HTR-8/SVneo (cell line): ENCODE data around the gene ATXN10.
"Not testable (repeated sequence)": the region's sequence is repeated elsewhere in the genome, so short reads cannot be mapped to it uniquely, and the experiment has no call there.

Experiments used
- DNase-seq: peaks from one replicate; pipeline ENCODE4 v3.0.0; 2011; ENCODE audit warnings: low spot score, mixed read lengths; ENCODE audit not compliant: insufficient read length
- FAIRE-seq: peaks from 2 replicates; lab custom pipeline; 2011; peaks lifted over from hg19 to GRCh38; lab: Jason Lieb, UNC

ATXN10 gene

GRCh38 chr22:45640941-45641621 lies 30.6 kb upstream of the ATXN10 start:
- FAIRE-seq, result no peak

GRCh38 chr22:45642986-45643385 lies 28.6 kb upstream of the ATXN10 start:
- no peak for DNase-seq
- FAIRE-seq, result no peak

More at GRCh38 chr22:45640941-45641621, 30.6 kb upstream of the ATXN10 start:
- DNase-seq, result no peak

DNA sequence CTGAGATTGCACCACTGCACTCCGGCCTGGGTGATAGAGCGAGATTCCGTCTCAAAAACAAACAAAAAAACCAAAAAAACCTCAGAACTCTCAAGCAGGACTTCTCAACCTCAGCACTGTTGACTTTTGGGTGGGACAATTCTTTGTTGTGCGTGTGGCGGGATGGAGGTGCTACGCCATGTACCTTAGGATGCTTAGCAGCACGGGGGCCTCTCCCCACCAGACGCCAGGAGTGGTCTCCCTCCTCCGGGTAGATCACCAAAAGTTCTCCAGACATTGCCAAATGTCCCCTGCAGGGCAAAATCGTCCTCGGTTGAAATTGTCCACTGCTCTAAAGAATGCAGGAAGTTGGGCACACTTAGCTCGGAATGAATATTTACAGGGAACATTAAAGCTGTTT lies 26.9 kb upstream of the ATXN10 start:
- no peak for DNase-seq
- FAIRE-seq, result no peak

- FAIRE-seq (no peak), DNase-seq (no peak)
These were observed 26.5 kb upstream of the ATXN10 start for GRCh38 chr22:45645150-45645525.

DNA sequence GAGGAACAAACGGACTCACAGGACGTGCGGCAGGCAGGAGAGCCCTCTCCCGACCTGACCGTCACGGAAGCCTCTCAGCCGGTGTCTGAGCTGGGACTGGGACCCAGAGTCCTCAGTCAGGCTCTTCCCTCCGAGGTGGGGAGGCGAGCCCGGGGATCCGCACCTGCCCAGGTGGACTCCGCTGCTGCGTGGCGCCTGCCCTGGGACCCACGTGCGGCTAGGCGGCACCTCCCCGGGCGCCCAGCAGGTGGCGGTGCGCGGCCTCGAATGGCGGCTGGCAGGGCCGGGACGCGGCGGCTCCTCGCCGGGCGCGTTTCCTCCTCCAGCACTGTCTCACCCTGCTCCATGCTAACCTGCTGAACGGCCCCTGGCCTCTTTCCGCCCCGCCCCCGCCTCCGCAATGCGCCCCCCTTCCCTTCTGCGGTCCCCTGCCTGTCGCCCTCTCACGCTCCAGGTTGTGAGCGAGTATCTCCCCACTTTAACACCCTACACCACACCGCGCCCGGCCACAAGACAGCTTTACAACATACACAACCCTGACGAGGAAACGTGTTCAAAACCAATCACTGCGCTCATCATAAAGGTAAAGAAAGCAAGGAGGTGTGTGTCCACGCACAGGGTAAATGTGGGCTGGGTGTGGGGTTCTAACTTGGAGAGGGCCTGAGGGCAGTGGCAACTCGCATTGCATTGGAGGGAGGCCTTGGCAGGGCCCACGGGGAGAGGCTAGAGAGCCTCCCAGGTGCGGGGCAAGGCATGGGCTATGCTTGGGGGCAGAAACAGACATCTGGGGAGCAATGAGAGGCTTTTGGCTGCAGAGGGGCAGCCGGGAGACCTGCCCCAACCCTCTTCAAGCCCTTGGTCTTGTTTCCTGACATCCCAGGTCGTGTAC lies 25.9 kb upstream of the ATXN10 start:
- FAIRE-seq (peak; percentile 63), DNase-seq (peak; percentile 73)

DNA sequence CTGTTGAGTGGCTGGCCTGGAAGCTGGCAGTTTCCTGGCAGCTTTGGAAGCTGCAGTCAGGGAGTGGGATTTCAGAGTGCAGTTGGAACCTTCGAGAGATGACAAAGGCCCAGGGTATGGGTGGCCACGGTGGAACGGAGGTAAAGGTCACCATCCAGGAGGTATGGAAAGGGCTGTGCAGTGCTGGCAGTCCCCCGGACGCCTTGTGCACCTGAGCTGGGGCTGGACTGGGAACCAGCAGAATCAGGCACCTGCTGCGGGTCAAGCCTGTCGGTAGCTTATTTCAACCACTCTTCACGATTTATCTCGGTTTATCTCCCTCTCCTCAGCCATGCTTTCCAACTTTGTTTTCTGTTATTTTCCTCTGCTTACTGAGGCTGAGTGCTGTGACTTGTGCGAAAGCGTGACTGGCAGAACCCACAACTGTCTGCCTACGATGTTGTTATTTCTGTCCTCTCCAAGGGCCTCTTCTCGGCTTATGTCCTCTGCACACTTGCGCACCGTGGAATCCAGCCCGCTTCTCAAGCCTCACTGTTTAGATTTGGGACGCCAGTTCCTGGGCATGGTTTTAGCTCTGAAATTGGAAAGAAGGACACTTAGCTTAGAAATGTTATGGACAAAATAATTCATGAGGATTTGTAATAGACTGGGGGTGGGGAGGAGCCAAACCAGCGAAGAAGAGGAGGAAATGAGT lies 24.0 kb upstream of the ATXN10 start:
- DNase-seq (no peak), FAIRE-seq (no peak)

- peak; percentile 13 for FAIRE-seq
- DNase-seq, result no peak
These were observed 23.1 kb upstream of the ATXN10 start for GRCh38 chr22:45648301-45649117.

- FAIRE-seq (no peak), DNase-seq (no peak)
These were observed 21.8 kb upstream of the ATXN10 start for GRCh38 chr22:45649809-45650208.

- FAIRE-seq (no peak), DNase-seq (no peak)
These were observed 20.9 kb upstream of the ATXN10 start for GRCh38 chr22:45650721-45651120.

- no peak for DNase-seq
- FAIRE-seq, result no peak
These were observed 19.6 kb upstream of the ATXN10 start for GRCh38 chr22:45651931-45652528.

- no peak for DNase-seq
- FAIRE-seq, result no peak
These were observed 15.1 kb upstream of the ATXN10 start for GRCh38 chr22:45656577-45656976.

DNA sequence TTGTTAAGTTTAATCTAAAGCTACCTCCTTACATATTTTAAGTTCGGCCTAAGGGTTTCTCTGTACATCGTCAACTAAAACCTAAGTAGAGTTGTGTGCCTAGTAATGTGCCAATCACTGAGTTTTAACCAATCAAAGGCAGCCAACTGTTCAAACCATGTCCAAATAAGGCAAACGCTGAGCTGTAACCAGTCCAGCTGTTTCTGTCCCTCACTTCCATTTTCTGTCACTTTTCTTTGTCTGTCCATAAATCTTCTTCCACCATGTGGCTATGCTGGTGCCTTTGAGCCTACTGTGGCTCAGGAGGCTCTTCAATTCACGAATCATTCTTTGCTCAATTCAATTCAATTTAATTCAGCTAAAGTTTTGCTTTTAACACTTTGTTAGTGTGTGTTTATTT lies 13.9 kb upstream of the ATXN10 start:
- FAIRE-seq (no peak), DNase-seq (no peak)

- DNase-seq (no peak), FAIRE-seq (no peak)
These were observed 7.4 kb upstream of the ATXN10 start for GRCh38 chr22:45664136-45664646.

GRCh38 chr22:45667486-45667885 lies 4.1 kb upstream of the ATXN10 start:
- FAIRE-seq (no peak), DNase-seq (no peak)

DNA sequence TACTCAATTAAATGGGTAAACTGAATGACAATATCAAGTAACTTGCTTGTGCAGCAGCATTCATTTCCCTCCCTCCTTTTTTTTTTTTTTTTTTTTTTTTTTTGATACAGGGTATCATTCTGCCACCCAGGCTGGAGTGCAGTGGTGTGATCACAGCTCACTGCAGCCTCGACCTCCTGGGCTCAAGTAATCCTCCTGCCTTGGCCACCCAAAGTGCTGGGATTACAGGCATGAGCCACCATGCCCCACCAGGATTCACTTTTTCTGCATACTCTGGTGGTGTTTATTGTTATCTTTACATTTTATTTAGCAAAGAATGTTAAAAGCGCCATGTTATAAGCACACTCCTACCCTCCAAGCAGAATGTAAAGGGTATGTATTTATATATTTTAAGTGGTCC lies 1.3 kb upstream of the ATXN10 start:
- DNase-seq, FAIRE-seq: not testable (repeated sequence)

- DNase-seq, result peak; percentile 72
- FAIRE-seq, result no peak
These were observed 452 bp upstream of the ATXN10 start for GRCh38 chr22:45670981-45671782.

DNA sequence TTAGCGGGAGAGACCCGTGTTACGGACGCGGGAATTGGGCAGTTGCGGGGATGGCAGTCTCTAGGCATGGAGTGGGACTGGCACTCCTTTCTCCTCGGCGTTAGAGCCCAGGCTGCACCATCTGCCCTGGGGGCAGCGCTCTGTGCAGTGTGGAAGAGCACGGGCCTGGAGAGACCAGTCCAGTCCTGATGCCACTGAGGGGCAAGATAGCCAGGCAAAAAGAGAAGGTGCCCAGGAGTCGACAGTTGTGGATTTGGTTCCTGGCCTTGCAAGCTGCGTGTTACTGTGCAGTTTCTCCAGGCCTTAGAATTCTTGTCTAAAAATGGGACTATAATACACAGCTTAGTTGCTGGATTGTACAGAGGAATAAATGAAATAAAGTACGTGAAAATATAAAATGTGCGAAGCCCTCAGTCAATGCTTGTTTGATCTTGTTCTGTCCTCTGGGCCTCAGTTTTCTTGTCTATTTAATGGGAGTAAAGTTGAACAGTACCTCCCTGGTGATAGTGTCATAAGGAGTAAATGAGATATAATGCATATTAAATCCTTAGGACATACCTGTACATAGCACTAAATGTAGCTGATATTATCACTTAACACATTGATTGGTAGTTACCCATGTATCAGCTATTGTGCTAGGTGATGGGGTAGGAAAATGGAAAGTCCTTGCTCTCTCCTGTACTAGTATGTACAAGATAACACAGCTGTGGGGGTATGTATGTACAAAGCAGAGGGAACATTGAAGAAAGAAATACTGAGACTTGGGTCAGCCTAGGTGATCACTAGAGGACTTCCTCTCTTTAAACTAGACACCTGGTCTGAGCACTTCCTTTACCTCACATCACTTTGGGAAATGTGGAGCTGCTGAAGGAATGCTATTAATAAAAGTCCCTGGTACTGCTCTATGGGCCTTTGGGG lies 1.2 kb downstream of the ATXN10 start:
- FAIRE-seq, result no peak
- DNase-seq, result no peak
